Activated T-cell treated with anti-CD3 and anti-CD28 coated beads for 4 hours (primary cell): ENCODE results near the gene GSE1.
A peak's percentile ranks its signal among the peaks of the same experiment; 100 is the strongest.

Experiments used
- DNase-seq: peaks from one replicate; pipeline ENCODE4 v3.0.0-alpha.2; 2020

Gene GSE1

GRCh38 chr16:85710732-85711131, 97.6 kb downstream of the GSE1 start:
- no peak for DNase-seq

- DNase-seq, result no peak
Observed at GRCh38 chr16:85711982-85712587, 99.0 kb downstream of the GSE1 start.

DNA sequence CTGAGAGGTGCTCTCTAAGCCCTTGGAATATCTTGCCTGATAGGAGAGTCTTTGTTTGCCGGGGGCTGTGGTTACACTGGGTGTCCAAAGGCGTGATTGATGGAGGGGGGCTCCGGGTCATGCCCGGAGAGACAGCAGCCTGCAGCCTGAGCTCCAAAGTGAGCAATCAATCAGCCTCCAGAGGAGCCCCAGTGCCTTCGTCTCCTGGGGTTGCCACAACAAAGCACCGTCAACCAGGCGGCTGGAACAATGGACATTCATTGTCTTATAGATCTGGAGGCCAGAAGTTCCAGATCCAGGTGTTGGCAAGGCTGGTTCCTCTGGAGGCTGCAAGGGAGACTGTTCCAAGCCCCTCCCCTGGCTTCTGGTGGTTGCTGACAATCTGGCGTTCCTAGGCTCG, 99.7 kb downstream of the GSE1 start:
- no peak for DNase-seq

DNA sequence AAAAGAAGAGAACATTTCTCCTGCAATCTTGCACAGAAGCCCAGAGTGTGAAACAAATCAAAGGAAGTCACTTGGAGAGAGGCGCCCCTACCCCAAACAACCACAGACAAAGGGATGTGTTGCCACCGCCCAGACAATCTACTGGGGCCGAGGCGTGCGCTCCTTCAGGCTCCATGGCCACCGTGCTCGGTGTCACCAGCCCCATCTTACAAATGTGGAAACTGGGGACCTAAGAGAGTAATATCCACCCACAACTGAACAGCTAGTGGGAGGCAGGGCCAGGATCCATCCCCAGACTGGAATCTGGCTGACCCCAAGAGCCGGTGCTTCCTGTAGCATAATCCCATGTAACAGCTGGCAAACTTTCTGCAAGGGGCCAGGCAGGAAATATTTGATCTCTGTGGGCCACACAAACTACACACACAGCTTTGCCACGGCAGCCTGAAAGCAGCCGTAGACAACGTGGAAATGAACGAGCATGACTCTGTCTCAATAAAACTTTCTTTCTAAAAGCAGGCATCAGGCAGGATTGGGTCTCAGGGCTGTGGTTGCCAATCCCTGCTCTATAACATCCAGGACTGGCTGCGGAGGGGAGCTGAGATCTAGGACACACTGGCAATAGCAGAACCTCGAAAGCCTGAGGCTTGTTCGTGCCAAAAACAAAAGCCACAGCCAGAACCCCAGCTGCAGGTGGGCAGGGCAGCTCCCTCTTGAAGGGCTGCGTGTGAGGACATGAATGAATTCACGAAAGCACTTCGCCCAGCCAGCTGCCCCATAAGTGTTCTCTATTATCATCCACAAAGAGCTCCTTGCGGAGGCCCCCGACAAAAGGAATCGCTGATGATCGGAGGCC, 102.3 kb downstream of the GSE1 start:
- no peak for DNase-seq

GRCh38 chr16:85716022-85716679, 103.0 kb downstream of the GSE1 start:
- no peak for DNase-seq

DNA sequence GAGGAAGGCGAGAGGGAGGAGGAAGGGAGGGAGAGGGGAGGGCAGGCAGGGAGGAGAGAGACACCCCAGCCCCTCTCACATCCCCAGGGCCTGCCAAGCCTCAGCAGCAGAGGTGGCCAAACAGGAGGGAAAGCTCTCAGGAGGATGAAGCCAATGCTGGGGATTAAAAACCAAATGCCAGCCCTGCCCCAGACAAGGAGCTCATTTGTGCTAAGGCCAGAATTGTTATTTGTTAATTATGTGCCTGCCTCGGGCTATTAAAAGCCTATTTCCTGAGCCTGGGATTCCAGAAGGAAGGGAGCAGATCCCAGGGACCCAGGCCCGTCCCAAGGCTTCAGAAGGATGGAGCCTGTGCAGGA, 103.5 kb downstream of the GSE1 start:
- no peak for DNase-seq

GRCh38 chr16:85717393-85718152, 104.5 kb downstream of the GSE1 start:
- DNase-seq, result peak; percentile 38

DNA sequence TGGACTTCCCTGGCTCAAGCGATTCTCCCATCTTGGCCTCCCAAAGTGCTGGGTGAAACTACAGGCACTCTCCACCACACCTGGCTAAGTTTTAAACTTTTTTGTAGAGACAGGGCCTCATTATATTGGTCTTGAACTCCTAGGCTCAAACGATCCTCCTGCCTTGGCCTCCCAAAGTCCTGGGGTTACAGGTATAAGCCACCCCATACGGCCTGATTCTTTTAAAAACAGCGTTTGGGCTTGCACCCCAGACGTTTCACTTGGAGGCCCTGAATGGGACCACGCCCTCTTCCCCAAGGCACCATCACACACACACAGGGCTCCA, 105.0 kb downstream of the GSE1 start:
- DNase-seq, result no peak

GRCh38 chr16:85718682-85719081, 105.6 kb downstream of the GSE1 start:
- DNase-seq, result no peak

DNA sequence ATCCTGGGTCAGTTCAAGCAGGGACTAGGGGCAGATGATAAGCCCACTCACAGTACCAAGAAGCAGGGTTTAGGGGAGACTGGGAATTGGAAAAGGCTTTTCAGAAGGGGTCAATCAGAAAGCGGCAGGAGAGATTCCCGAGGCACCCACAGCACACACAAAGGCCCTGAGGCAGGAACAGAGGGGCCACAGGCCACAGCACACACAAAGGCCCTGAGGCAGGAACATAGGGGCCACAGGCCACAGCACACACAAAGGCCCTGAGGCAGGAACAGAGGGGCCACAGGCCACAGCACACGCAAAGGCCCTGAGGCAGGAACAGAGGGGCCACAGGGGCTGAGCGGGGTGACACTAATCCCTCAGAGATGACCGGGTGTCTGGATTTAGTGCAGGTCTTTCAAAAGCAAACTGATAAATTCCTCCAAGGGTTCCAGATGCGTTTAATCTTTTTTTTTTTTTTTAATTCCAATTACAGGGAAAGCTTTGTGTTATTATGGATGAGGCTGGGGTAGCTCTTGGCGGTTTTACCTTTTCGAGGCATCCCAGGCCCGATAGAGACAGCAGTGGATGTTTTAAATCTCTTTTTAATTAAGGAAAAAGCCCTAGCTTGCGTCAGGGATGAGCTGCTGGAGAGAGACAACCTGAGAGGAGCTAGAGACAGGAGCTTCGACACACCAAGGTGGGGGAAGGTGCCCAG, 106.6 kb downstream of the GSE1 start:
- no peak for DNase-seq

- DNase-seq, result no peak
Observed at GRCh38 chr16:85720302-85720637, 107.1 kb downstream of the GSE1 start.

GRCh38 chr16:85722128-85722893, 109.2 kb downstream of the GSE1 start:
- DNase-seq, result no peak

- no peak for DNase-seq
Observed at GRCh38 chr16:85724126-85724879, 111.2 kb downstream of the GSE1 start.

GRCh38 chr16:85724936-85725335, 111.8 kb downstream of the GSE1 start:
- no peak for DNase-seq
